ENCODE measurements around the gene CNTN6. TPM values are rescaled to one million over a fixed set of nuclear protein-coding genes. Genes with fewer than 3 reads are reported as not detected.
A peak's percentile ranks its signal among the peaks of the same experiment; 100 is the strongest.

The CNTN6 gene
- total and polyA plus RNA-seq, 5 donors, result 0.02 to 0.72 (median 0.14) TPM

DNA sequence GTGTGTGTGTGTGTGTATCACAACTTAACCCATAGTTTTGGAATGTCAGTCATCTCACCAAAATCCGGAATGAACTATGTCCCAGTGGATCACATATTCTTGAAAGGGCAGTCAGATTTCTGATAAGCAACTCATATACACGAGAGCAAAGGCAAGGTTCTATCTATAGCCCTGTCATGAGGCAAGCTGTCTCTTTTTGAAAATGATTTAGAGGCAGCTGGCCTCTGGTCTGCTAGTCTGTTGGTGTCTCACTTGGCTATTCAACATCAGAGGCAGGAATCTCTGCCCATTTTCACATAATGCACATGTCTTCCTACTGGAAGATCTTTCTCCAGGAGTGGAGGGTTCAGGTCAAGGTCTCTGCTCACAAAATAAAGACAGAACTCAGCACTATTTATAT, 79.8 kb downstream of the CNTN6 start:
- intact Hi-C loops (cut with DNase I), result no loop called here
- ATAC-seq, result no peak
- WGBS, result 22% methylated on average over 2 of the region's 2 CpGs
- Histone ChIP-seq H3K27ac (ENCODE audit: low read length) (no peak overlapping the region), H3K9me3 (ENCODE audit: control insufficient read depth, low read length) (no peaks in the 10 kb centered on the region), H3K27me3 (ENCODE audit: control insufficient read depth, insufficient read depth) (no peaks in the 10 kb centered on the region), H3K4me3 (ENCODE audit: low read length) (no peak overlapping the region), H3K4me1 (ENCODE audit: control insufficient read depth, insufficient read depth, low read length) (no peaks in the 10 kb centered on the region)
- DNase-seq, result no peak

GRCh38 chr3:1179146-1179545, 86.3 kb downstream of the CNTN6 start:
- 30% methylated on average over 6 of the region's 6 CpGs for WGBS
- intact Hi-C loops (cut with DNase I), result no loop called here
- Histone ChIP-seq H3K9me3 (ENCODE audit: control insufficient read depth, low read length) (no peaks in the 10 kb centered on the region), H3K27me3 (ENCODE audit: control insufficient read depth, insufficient read depth) (no peaks in the 10 kb centered on the region), H3K4me1 (ENCODE audit: control insufficient read depth, insufficient read depth, low read length) (no peaks in the 10 kb centered on the region), H3K27ac (ENCODE audit: low read length) (no peak overlapping the region), H3K4me3 (ENCODE audit: low read length) (no peak overlapping the region)
- ATAC-seq, result no peak
- DNase-seq, result no peak

GRCh38 chr3:1183320-1184048, 90.7 kb downstream of the CNTN6 start:
- no peak for ATAC-seq
- Histone ChIP-seq H3K4me3 (ENCODE audit: low read length) (no peak overlapping the region), H3K9me3 (ENCODE audit: control insufficient read depth, low read length) (no peaks in the 10 kb centered on the region), H3K4me1 (ENCODE audit: control insufficient read depth, insufficient read depth, low read length) (no peaks in the 10 kb centered on the region), H3K27ac (ENCODE audit: low read length) (no peak overlapping the region), H3K27me3 (ENCODE audit: control insufficient read depth, insufficient read depth) (no peaks in the 10 kb centered on the region)
- WGBS, result 70% methylated on average over 4 of the region's 4 CpGs
- DNase-seq, result no peak
- intact Hi-C loops (cut with DNase I), result no loop called here

GRCh38 chr3:1190569-1190968, 97.7 kb downstream of the CNTN6 start:
- Histone ChIP-seq H3K27me3 (ENCODE audit: control insufficient read depth, insufficient read depth) (no peaks in the 10 kb centered on the region), H3K4me1 (ENCODE audit: control insufficient read depth, insufficient read depth, low read length) (no peaks in the 10 kb centered on the region), H3K9me3 (ENCODE audit: control insufficient read depth, low read length) (no peaks in the 10 kb centered on the region), H3K4me3 (ENCODE audit: low read length) (no peak overlapping the region), H3K27ac (ENCODE audit: low read length) (no peak overlapping the region)
- DNase-seq (no peak), ATAC-seq (no peak)
- WGBS, result 76% methylated on average over 3 of the region's 3 CpGs
- intact Hi-C loops (cut with DNase I), result no loop called here

DNA sequence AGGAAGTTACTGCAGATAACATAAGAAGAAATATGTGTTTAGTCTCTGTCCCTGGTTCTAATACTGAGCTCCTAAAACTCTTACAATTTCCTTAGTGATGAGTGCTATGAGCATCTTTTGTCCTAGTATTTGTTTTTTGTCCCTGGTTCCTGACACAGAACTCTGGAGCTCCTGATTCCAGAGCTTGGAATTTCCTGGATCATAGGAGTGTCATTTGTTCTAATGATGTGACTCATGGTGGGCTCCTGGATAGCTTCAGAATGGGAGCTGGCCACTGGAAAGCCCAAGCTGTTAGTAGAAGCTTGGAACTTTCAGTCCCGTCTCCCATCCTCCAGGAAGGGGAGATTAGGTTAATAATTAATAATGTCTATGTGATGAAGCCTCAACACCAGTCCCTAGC, 98.2 kb downstream of the CNTN6 start:
- intact Hi-C loops (cut with DNase I), result no loop called here
- no peak for ATAC-seq
- no peaks in the 10 kb centered on the region for H3K4me1 ChIP-seq (ENCODE audit: control insufficient read depth, insufficient read depth, low read length)
- H3K27me3 ChIP-seq (ENCODE audit: control insufficient read depth, insufficient read depth), result no peaks in the 10 kb centered on the region
- WGBS, result 80% methylated on average over 1 of the region's 1 CpG
- no peak for DNase-seq
- H3K4me3 ChIP-seq (ENCODE audit: low read length), result no peak overlapping the region
- no peak overlapping the region for H3K27ac ChIP-seq (ENCODE audit: low read length)
- H3K9me3 ChIP-seq (ENCODE audit: control insufficient read depth, low read length), result no peaks in the 10 kb centered on the region

GRCh38 chr3:1195947-1196346, 103.1 kb downstream of the CNTN6 start:
- Histone ChIP-seq H3K27me3 (ENCODE audit: control insufficient read depth, insufficient read depth) (no peaks in the 10 kb centered on the region), H3K4me1 (ENCODE audit: control insufficient read depth, insufficient read depth, low read length) (no peaks in the 10 kb centered on the region), H3K4me3 (ENCODE audit: low read length) (no peak overlapping the region), H3K9me3 (ENCODE audit: control insufficient read depth, low read length) (no peaks in the 10 kb centered on the region), H3K27ac (ENCODE audit: low read length) (no peak overlapping the region)
- ATAC-seq (no peak), DNase-seq (peak in 1 of 3 donors; percentile 14)
- intact Hi-C loops (cut with DNase I), result no loop called here
- 35% methylated on average over 1 of the region's 1 CpG for WGBS

DNA sequence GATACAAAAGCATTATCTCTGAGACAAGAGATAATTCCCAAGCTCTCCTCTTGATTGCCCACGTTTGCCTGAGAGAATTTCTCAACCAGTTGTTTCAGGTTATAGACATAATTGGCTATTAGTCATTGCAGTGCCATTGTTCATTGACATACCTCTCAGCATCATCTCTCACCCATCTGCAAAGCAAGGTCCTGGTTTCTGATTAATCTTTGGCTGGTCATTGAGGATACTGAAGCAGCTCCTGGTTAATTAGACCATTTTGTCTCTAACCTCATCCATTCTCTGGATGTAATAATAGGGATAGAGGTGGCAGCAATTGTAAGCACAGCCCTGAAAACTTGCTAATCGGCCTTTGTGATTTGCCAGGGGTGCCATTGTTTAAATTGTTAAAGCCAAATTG, 104.2 kb downstream of the CNTN6 start:
- DNase-seq (no peak), ATAC-seq (no peak)
- Histone ChIP-seq H3K9me3 (ENCODE audit: control insufficient read depth, low read length) (no peaks in the 10 kb centered on the region), H3K27ac (ENCODE audit: low read length) (no peak overlapping the region), H3K4me1 (ENCODE audit: control insufficient read depth, insufficient read depth, low read length) (no peaks in the 10 kb centered on the region), H3K4me3 (ENCODE audit: low read length) (no peak overlapping the region), H3K27me3 (ENCODE audit: control insufficient read depth, insufficient read depth) (no peaks in the 10 kb centered on the region)
- 56% methylated on average over 2 of the region's 2 CpGs for WGBS
- intact Hi-C loops (cut with DNase I), result no loop called here

DNA sequence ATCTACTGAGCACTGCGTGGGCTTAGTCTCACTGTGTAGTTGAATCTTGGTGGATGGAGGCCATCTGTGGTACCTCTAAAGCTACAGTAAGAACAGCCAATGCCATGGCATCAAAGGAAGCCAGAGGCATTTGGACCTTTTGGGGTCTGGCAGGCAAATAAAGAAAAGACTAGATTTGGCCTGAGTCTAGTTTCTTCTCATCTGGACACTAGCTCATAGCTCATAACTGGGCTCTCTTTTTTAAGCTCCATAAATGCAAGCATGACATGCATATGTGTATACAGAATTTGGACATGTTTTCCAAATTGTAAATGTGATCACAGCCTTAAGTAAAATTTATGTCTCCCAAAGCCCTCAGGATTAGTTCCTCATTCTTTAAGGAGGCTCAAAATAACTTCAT, 107.5 kb downstream of the CNTN6 start:
- no peak for ATAC-seq
- Histone ChIP-seq H3K9me3 (ENCODE audit: control insufficient read depth, low read length) (no peaks in the 10 kb centered on the region), H3K27ac (ENCODE audit: low read length) (no peak overlapping the region), H3K4me1 (ENCODE audit: control insufficient read depth, insufficient read depth, low read length) (no peaks in the 10 kb centered on the region), H3K4me3 (ENCODE audit: low read length) (no peak overlapping the region), H3K27me3 (ENCODE audit: control insufficient read depth, insufficient read depth) (no peaks in the 10 kb centered on the region)
- intact Hi-C loops (cut with DNase I), result no loop called here
- DNase-seq, result no peak
- WGBS, result 89% methylated on average over 1 of the region's 1 CpG

- intact Hi-C loops (cut with DNase I), result no loop called here
- H3K27me3 ChIP-seq (ENCODE audit: control insufficient read depth, insufficient read depth), result no peaks in the 10 kb centered on the region
Measured at GRCh38 chr3:1207904-1208303, 115.1 kb downstream of the CNTN6 start.

GRCh38 chr3:1214933-1215332, 122.1 kb downstream of the CNTN6 start:
- DNase-seq, result no peak
- Histone ChIP-seq H3K4me1 (ENCODE audit: control insufficient read depth, insufficient read depth, low read length) (no peaks in the 10 kb centered on the region), H3K27me3 (ENCODE audit: control insufficient read depth, insufficient read depth) (no peaks in the 10 kb centered on the region), H3K9me3 (ENCODE audit: control insufficient read depth, low read length) (no peaks in the 10 kb centered on the region), H3K4me3 (ENCODE audit: low read length) (no peak overlapping the region), H3K27ac (ENCODE audit: low read length) (no peak overlapping the region)
- ATAC-seq, result no peak
- intact Hi-C loops (cut with DNase I), result no loop called here
- 66% methylated on average over 3 of the region's 3 CpGs for WGBS

More at GRCh38 chr3:1207904-1208303, 115.1 kb downstream of the CNTN6 start:
- no peak overlapping the region for H3K4me3 ChIP-seq (ENCODE audit: low read length)
- WGBS, result 32% methylated on average over 2 of the region's 2 CpGs
- DNase-seq, result no peak
- no peaks in the 10 kb centered on the region for H3K4me1 ChIP-seq (ENCODE audit: control insufficient read depth, insufficient read depth, low read length)
- H3K9me3 ChIP-seq (ENCODE audit: control insufficient read depth, low read length), result no peaks in the 10 kb centered on the region
- H3K27ac ChIP-seq (ENCODE audit: low read length), result no peak overlapping the region
- no peak for ATAC-seq

DNA sequence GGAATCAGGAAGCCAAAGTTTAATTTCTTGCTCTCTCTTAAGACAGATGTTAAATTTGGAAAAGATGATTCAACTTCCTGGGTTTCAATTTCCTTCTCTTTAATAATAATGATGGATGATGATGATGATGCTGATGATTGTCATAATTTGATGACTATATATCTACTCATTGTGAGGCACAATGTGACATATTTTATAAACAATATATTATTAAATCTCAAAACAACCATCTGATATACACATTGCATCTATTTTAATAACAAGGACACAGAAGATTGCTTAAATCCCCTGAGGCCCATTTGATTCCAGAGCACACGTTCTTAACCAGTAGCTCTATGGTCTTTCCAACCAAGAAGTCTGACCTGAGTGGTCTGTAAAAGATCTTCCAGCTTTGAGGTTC, 124.0 kb downstream of the CNTN6 start:
- WGBS, result 33% methylated on average over 1 of the region's 1 CpG
- DNase-seq (no peak), ATAC-seq (no peak)
- Histone ChIP-seq H3K9me3 (ENCODE audit: control insufficient read depth, low read length) (no peaks in the 10 kb centered on the region), H3K4me1 (ENCODE audit: control insufficient read depth, insufficient read depth, low read length) (no peaks in the 10 kb centered on the region), H3K27ac (ENCODE audit: low read length) (no peak overlapping the region), H3K4me3 (ENCODE audit: low read length) (no peak overlapping the region), H3K27me3 (ENCODE audit: control insufficient read depth, insufficient read depth) (no peaks in the 10 kb centered on the region)
- intact Hi-C loops (cut with DNase I), result no loop called here

DNA sequence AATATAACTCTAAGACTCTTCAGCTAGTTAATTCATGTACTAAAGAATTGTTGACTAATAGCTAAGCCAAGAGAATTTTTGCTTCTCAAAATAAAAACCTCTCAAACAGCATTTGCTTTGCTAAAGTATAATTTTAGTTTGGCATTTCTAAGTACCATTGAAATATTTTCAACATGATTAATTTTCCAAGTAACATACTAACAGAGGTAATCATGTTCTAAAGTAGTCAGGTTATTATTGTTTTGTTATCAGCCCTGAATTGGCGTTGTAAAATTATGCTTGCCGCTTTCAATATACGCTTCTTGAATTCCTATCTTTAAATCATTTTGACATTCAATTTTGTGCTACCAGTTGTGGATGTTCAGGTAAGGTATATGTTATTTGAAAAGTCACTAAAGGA, 134.3 kb downstream of the CNTN6 start:
- 92% methylated on average over 3 of the region's 3 CpGs for WGBS
- Histone ChIP-seq H3K4me1 (ENCODE audit: control insufficient read depth, insufficient read depth, low read length) (no peaks in the 10 kb centered on the region), H3K4me3 (ENCODE audit: low read length) (no peak overlapping the region), H3K27ac (ENCODE audit: low read length) (no peak overlapping the region), H3K27me3 (ENCODE audit: control insufficient read depth, insufficient read depth) (no peaks in the 10 kb centered on the region), H3K9me3 (ENCODE audit: control insufficient read depth, low read length) (no peaks in the 10 kb centered on the region)
- ATAC-seq (no peak), DNase-seq (no peak)
- intact Hi-C loops (cut with DNase I), result no loop called here

Measured in right cardiac atrium (tissue), 5 donors.